ENCODE measurements around the gene GRAMD1A.

- TF ChIP-seq CTCF (conservative IDR thresholded peaks at IDR 0.05; ENCODE audit: low read length) (no peak), EZH2phosphoT487 (IDR thresholded peaks at IDR 0.05; ENCODE audit: borderline replicate concordance, low read depth, low read length) (no peak)
These were observed 5.2 kb upstream of the GRAMD1A start for GRCh38 chr19:34994643-34995541.
